Measurements from ENCODE around the gene TLE6.

Gene TLE6

DNA sequence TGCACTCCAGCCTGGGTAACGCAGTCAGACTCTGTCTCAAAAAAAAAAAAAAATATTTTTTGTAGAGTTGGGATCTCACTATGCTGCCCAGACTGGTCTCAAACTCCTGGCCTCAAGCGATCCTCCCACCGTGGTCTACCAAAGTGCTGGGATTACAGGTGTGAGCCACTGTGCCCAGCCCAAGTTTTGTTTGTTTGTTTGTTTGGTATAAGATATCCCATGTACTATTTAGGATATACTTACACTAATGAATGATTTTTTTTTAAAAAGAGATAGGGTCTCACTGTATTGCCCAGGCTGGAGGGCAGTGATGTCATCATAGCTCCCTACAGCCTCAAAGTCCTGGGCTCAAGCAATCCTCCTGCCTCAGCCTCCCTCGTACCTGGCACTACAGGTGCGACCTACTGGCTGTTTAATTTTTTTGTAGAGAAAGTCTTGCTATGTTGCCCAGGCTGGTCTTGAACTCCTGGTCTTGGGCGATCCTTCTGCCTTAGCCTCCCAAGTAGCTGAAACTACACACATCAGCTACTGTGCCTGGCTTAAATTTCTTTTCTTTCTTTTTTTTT lies 24.0 kb downstream of the TLE6 start:
- Histone ChIP-seq H3K9me3 (ENCODE audit: insufficient read depth, low read length, severe bottlenecking) (no peaks in the 10 kb centered on the region), H3K9ac (ENCODE audit: low read depth, low read length) (no peak overlapping the region), H4K20me1 (ENCODE audit: insufficient read depth, low read length) (no peaks in the 10 kb centered on the region), H3K27ac (ENCODE audit: low read length) (no peak overlapping the region), H3K27me3 (ENCODE audit: insufficient read depth, low read length, poor library complexity) (no peaks in the 10 kb centered on the region), H2AFZ (ENCODE audit: low read depth, low read length) (no peak overlapping the region), H3K4me3 (ENCODE audit: low read depth in 1 of 2, low read length in 2 of 2) (no peak overlapping the region), H3K79me2 (ENCODE audit: insufficient read depth, low read length) (no peaks in the 10 kb centered on the region), H3K36me3 (ENCODE audit: insufficient read depth, low read length) (no peaks in the 10 kb centered on the region), H3K4me1 (ENCODE audit: insufficient read depth, low read length) (no peaks in the 10 kb centered on the region), H3K4me2 (ENCODE audit: insufficient read depth, low read length) (no peak overlapping the region)
- DNase-seq (no peak), ATAC-seq (ENCODE audit: insufficient read depth, low read depth) (no peak)
- TF ChIP-seq EZH2 (IDR thresholded peaks at IDR 0.05; ENCODE audit: borderline replicate concordance, low read depth, low read length, severe bottlenecking) (no peak), CTCF (IDR thresholded peaks at IDR 0.05; ENCODE audit: borderline replicate concordance, extremely low read depth, low read length, poor library complexity, severe bottlenecking) (no peak)

DNA sequence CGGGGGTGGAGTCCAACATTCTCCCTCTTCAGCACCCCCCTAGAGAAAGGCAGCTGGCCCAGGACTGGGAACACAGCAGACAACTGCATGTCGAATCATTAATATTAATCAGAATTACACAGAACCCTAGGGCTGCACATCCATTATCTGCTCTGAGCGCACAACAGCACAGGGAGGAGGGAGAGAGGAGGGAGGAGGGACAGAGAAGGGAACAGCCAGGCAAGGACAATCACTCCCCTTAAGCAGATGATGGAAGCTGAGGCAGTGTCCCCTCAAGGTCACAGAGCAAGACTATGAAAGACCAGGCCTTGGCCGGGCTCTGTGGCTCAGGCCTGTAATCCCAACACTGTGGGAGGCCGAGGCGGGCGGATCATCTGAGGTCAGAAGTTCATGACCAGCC lies 25.7 kb downstream of the TLE6 start:
- Histone ChIP-seq H3K27ac (ENCODE audit: low read length) (no peak overlapping the region), H4K20me1 (ENCODE audit: insufficient read depth, low read length) (no peaks in the 10 kb centered on the region), H3K4me2 (ENCODE audit: insufficient read depth, low read length) (no peak overlapping the region), H3K27me3 (ENCODE audit: insufficient read depth, low read length, poor library complexity) (no peaks in the 10 kb centered on the region), H3K79me2 (ENCODE audit: insufficient read depth, low read length) (no peaks in the 10 kb centered on the region), H3K36me3 (ENCODE audit: insufficient read depth, low read length) (no peaks in the 10 kb centered on the region), H3K9ac (ENCODE audit: low read depth, low read length) (no peak overlapping the region), H2AFZ (ENCODE audit: low read depth, low read length) (no peak overlapping the region), H3K4me3 (ENCODE audit: low read depth in 1 of 2, low read length in 2 of 2) (no peak overlapping the region), H3K9me3 (ENCODE audit: insufficient read depth, low read length, severe bottlenecking) (no peaks in the 10 kb centered on the region), H3K4me1 (ENCODE audit: insufficient read depth, low read length) (no peaks in the 10 kb centered on the region)
- no peak for TF ChIP-seq EZH2 (IDR thresholded peaks at IDR 0.05; ENCODE audit: borderline replicate concordance, low read depth, low read length, severe bottlenecking)
- TF ChIP-seq CTCF (IDR thresholded peaks at IDR 0.05; ENCODE audit: borderline replicate concordance, extremely low read depth, low read length, poor library complexity, severe bottlenecking), result no peak
- DNase-seq (no peak), ATAC-seq (ENCODE audit: insufficient read depth, low read depth) (no peak)

GRCh38 chr19:3004522-3004921 lies 27.2 kb downstream of the TLE6 start:
- TF ChIP-seq CTCF (IDR thresholded peaks at IDR 0.05; ENCODE audit: borderline replicate concordance, extremely low read depth, low read length, poor library complexity, severe bottlenecking) (no peak), EZH2 (IDR thresholded peaks at IDR 0.05; ENCODE audit: borderline replicate concordance, low read depth, low read length, severe bottlenecking) (no peak)
- Histone ChIP-seq H3K27ac (ENCODE audit: low read length) (no peak overlapping the region), H3K27me3 (ENCODE audit: insufficient read depth, low read length, poor library complexity) (no peaks in the 10 kb centered on the region), H2AFZ (ENCODE audit: low read depth, low read length) (no peak overlapping the region), H3K36me3 (ENCODE audit: insufficient read depth, low read length) (no peaks in the 10 kb centered on the region), H3K4me1 (ENCODE audit: insufficient read depth, low read length) (no peaks in the 10 kb centered on the region), H3K9me3 (ENCODE audit: insufficient read depth, low read length, severe bottlenecking) (no peaks in the 10 kb centered on the region), H4K20me1 (ENCODE audit: insufficient read depth, low read length) (0 out of 2 replicates have a peak, but pooled peaks cover 3% of the 10 kb centered on the region), H3K4me2 (ENCODE audit: insufficient read depth, low read length) (no peak overlapping the region), H3K79me2 (ENCODE audit: insufficient read depth, low read length) (no peaks in the 10 kb centered on the region), H3K4me3 (ENCODE audit: low read depth in 1 of 2, low read length in 2 of 2) (no peak overlapping the region), H3K9ac (ENCODE audit: low read depth, low read length) (no peak overlapping the region)
- ATAC-seq (ENCODE audit: insufficient read depth, low read depth) (no peak), DNase-seq (no peak)
